ENCODE results near the gene NTPCR. TPM values are rescaled to one million over a fixed set of nuclear protein-coding genes. Genes with fewer than 3 reads are reported as not detected.
"Not testable (repeated sequence)": the region's sequence is repeated elsewhere in the genome, so short reads cannot be mapped to it uniquely, and the experiment has no call there.

The NTPCR gene
- total RNA-seq, 1 donor from 2014 or later = 49.0 TPM

DNA sequence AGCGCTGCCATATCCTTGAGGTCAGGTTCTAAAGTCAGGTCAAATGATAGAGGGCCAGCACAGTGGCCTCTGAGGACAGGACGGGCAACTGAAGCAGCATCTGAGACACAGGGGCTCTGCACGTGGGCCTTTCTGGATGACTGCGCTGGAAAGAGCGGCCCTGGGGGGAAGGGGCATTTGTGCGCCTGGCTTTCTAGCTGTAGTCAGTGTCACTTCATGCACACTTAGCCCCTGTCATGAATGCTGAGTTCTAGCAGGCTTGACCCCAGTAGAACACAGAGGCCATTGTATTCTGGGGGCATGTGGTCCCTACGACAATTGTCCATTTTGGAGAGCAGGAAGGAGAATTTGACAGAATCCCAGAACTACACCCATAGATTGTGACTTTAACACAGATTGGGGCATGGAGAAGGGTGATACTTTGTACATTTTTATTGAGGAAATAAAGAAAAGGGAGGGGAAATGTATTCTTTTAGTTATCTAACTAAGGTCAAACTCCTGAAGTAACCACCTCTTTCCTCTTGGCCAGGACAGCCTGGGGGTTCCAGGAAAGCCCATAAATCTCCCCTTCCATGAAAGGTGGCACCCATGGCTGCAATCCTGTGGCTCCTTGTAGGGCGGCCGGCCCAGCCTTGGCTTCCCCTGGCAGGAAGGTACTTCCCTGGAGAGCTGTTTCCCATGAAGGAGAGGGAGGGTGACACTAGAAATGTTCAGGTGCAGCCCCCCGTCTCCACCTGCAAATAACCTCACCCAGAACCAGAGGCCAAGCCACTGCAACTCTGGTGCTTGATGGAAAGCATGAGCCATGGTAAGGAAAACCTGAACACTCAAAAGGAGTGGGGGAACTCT lies 34.4 kb downstream of the NTPCR start:
- DNase-seq (ENCODE audit: low spot score) = no peak

- DNase-seq (ENCODE audit: low spot score) = no peak
Measured at GRCh38 chr1:232985882-232986526, 35.6 kb downstream of the NTPCR start.

GRCh38 chr1:232986527-232986922 lies 36.1 kb downstream of the NTPCR start:
- no peak for DNase-seq (ENCODE audit: low spot score)

- DNase-seq (ENCODE audit: low spot score) = no peak
Measured at GRCh38 chr1:232987046-232987773, 36.8 kb downstream of the NTPCR start.

DNA sequence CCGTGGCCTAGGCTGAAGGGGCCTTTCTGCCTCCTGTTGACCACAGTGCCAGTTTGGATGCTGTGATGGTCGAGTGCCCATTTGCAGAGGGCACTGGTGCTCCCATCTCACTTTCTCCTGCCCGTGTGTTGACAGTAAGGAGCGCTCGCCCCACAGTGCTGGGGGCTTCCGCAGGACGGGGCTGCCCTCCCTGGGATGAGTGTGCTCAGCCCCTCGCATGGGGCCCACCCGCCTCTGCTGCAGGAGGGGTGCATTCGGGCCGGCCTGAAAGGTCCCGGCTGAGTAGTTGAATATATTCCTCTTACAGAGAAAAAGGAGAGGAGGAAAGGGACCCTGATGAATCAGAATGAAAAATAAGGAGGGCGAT lies 37.3 kb downstream of the NTPCR start:
- no peak for DNase-seq (ENCODE audit: low spot score)

DNA sequence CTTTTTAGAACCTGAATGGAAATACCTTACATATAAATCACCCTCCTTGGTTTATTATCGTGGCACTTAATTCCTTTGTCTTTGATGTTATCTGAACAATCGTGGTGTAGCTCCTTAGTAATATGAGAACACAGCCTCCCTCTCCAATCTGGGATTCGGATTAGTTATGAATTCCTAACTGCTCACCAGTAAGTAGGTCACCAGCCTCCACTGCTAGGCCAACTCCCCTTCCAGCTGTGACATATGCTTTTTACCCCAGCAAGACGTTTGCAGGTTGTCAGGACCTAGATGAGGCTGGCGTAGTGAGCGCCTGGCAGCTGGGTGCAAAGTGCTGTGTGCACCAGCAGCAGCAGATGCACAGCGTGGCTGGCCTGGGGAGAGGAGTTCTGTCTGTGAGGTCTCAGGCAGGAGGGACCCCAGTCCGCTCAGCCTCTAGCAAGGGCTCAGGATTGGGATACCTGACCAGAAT lies 38.2 kb downstream of the NTPCR start:
- no peak for DNase-seq (ENCODE audit: low spot score)

DNA sequence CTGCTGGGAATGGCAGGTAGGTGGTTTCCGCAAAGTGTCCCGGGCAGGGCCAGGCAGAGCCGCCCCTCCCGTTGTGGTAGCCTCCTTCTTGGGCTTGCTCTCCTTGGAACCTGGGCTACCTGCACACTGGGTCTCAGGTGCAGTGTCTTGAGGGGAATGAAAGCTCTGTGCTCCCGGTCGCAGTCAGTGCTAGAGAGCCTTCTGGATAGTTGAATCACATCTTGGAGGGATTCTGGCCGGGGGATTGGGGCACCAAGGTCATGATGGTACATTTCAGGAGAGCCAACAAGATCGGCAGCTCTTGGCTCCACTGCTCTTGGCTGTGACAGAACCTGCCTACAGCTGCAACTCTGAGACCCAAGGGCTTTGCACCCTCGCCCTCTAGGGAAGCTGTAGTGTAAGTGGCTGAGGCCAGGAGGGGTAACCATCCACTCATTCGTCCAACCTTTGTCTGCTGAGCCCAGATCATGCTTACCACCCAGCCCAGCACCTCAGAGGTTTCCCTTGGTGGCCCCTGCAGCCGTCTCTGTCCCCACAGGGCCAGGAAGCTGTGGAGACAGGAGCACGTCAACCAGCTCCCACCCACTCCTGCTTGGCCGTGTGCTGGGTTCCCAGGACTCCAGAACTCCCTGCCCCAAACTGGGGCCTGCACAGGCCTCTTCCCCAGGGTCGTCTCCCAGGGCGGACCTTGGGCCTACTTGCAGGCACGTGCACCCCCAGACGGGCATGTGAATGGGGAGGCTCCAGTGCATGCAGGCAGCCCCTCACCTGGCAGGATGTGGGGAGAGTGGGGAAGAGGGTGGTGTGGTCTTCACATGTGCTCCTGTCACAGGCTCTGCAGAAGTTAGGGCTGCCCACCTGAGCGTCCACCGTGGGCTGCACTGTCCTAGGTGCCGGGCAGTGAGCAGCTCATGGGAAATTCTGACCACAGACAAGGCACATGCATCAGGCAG lies 40.0 kb downstream of the NTPCR start:
- no peak for DNase-seq (ENCODE audit: low spot score)

DNA sequence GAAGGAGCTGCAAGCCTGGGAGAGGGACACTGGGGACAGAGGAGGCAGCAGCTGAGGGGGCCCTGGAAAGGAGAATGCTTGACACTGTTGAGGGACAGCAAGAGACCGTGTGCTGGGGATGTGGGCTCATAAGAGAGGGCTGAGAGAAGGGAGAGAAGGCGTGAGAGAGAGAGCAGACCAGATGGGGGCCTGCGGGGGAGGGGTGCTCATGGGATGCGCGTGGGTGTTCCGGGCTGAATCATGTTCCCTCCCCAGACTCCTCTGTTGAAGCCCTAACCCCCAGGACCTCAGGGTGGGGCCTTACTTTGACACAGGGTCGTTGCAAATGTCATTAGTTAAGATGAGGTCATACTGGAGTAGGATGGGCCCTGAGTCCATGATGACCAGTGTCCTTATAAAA lies 40.8 kb downstream of the NTPCR start:
- no peak for DNase-seq (ENCODE audit: low spot score)

- no peak for DNase-seq (ENCODE audit: low spot score)
Measured at GRCh38 chr1:232992227-232992626, 41.8 kb downstream of the NTPCR start.

DNA sequence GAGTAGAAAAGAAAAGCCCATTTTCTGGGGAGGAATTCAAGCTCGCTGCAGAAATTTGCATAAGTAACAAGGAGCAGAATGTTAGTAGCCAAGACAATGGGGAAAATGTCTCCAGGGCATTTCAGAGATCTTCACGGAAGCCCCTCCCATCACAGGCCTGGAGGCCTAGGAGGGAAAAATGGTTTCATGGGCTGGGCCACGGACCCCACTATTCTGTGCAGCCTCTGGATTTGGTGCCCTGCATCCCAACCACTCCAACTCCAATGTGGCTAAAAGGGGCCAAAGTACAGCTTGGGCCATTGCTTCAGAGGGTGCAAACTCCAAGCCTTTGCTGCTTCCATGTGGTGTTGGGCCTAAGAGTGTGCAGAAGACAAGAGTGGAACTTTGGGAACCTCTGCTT lies 43.1 kb downstream of the NTPCR start:
- DNase-seq (ENCODE audit: low spot score) = no peak

- no peak for DNase-seq (ENCODE audit: low spot score)
Measured at GRCh38 chr1:232995189-232995588, 44.8 kb downstream of the NTPCR start.

DNA sequence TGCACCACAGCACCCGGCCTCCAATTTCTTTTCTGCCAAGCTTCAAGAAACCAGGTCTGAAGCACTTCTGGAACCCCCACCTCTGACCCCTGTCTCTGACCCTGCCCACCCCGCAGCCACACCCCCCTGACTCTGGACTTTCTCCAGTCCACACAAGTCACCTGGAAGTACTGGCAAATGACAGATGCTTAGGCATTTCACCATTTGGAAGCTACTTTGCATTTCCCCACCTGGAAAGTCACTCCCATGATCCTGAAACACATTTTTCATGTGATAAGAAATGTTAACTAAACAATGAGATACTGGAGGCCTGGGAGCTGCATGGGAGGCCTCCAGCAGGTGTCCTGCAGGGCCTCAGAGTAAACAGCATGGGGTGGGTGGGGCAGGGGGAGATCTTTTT lies 45.7 kb downstream of the NTPCR start:
- no peak for DNase-seq (ENCODE audit: low spot score)

DNA sequence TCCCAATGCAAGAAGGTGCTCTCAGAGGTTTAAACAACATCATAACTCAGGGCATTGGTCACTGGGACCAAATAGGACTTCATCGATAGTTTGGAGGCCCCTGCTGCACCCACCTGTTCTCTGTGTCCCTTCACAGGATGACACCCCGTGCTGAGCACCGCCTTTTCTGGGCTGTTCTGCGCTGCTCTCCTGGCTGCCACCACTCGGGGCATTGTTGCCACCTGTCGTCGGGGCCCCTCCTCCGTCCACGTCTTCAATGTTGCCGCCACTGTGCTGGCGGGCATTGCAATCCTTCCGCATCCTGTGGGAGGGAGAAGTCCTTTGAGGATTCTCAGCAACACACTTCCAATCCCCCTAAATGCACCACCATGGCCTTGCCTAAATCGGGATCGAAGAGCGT lies 47.7 kb downstream of the NTPCR start:
- DNase-seq (ENCODE audit: low spot score) = no peak

DNA sequence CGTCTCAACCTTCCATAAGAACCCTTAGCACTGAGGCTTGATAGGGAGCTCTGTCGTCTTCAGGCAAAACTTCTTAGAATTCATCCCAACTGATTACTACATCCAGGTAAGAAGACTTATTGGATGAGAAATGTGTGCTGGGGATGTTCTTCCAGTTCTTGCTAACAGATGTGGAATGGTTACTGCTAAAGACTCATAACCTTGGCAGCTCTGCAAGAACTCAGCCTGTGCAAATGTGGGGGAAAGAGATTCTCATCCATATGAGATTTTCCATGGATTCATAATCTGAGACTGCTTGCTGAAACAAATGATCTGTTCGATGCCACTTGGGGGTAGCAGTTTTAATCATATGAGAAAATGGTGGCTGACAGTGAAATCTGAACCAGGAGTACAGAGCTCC lies 48.2 kb downstream of the NTPCR start:
- no peak for DNase-seq (ENCODE audit: low spot score)

- DNase-seq (ENCODE audit: low spot score) = no peak
Measured at GRCh38 chr1:232999956-233000625, 49.7 kb downstream of the NTPCR start.

- not testable (repeated sequence) for DNase-seq (ENCODE audit: low spot score)
Measured at GRCh38 chr1:233003638-233004037, 53.2 kb downstream of the NTPCR start.

GRCh38 chr1:233004451-233004850 lies 54.0 kb downstream of the NTPCR start:
- DNase-seq (ENCODE audit: low spot score) = no peak

- no peak for DNase-seq (ENCODE audit: low spot score)
Measured at GRCh38 chr1:233005156-233005555, 54.7 kb downstream of the NTPCR start.

- no peak for DNase-seq (ENCODE audit: low spot score)
Measured at GRCh38 chr1:233005703-233006102, 55.3 kb downstream of the NTPCR start.

DNA sequence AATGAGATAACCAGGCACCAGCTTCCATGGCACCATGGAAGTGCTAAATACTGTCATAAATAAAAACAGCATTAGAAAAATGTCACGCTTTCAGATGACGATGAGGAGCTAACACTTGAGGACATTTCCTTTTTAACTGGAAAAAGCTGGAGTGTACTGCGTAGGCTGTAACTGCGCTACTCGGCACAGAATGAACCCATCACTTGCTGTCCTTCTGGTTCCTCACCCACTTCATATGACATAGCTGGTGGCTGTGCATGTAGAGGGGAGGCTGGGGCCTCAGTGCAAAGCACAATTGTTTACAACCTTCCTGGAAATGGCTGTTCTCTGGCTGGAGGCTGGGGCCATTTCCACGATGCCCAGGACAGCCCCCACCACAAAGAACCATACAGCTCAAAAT lies 55.7 kb downstream of the NTPCR start:
- no peak for DNase-seq (ENCODE audit: low spot score)

- DNase-seq (ENCODE audit: low spot score) = no peak
Measured at GRCh38 chr1:233006541-233006973, 56.1 kb downstream of the NTPCR start.

Measured in ureter (tissue), 1 donor.